ENCODE measurements around the gene RABGAP1L. TPM values are rescaled to one million over a fixed set of nuclear protein-coding genes. Genes with fewer than 3 reads are reported as not detected.
"Not testable (repeated sequence)": the region's sequence is repeated elsewhere in the genome, so short reads cannot be mapped to it uniquely, and the experiment has no call there.

Gene RABGAP1L
- total RNA-seq, 4 donors from 2014 or later: 31.2 to 115 (median 62.5) TPM

DNA sequence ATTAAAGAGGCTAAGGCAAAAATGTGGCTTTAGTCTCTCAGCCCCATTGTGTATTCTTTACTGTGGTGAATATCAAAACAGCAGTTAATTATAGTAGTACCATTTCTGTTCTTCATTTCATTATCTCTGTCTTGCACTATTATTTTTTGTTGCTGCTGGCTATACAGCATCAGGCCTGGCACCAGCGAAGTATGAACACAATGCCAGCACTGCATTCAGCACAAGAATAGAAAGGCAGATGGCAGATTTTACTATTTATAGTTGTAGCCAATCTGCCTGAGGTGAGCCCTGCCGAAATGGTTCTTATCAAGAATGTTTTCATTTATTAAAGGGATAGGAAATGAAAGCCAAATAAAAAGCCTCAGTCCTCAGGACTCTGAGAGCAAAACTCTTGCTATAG lies 360.5 kb downstream of the RABGAP1L start:
- no peaks in the 10 kb centered on the region for H3K27me3 ChIP-seq
- H3K9me3 ChIP-seq: peaks cover 0 to 7% (median 0%) of the 10 kb centered on the region in 3 donors
- no peak for ATAC-seq
- H3K4me1 ChIP-seq: peaks cover 0 to 11% (median 0%) of the 10 kb centered on the region in 3 donors
- WGBS, 2 donors (ENCODE audit: low coverage in 1 of 2): 5 to 19% methylated on average over 2 of the region's 2 CpGs
- H3K4me3 ChIP-seq: no peak overlapping the region
- TF ChIP-seq POLR2AphosphoS5 (IDR thresholded peaks at IDR 0.05) (no peak), EP300 (IDR thresholded peaks at IDR 0.05) (no peak), POLR2A (IDR thresholded peaks at IDR 0.05) (no peak)
- TF ChIP-seq, protein P1, sequence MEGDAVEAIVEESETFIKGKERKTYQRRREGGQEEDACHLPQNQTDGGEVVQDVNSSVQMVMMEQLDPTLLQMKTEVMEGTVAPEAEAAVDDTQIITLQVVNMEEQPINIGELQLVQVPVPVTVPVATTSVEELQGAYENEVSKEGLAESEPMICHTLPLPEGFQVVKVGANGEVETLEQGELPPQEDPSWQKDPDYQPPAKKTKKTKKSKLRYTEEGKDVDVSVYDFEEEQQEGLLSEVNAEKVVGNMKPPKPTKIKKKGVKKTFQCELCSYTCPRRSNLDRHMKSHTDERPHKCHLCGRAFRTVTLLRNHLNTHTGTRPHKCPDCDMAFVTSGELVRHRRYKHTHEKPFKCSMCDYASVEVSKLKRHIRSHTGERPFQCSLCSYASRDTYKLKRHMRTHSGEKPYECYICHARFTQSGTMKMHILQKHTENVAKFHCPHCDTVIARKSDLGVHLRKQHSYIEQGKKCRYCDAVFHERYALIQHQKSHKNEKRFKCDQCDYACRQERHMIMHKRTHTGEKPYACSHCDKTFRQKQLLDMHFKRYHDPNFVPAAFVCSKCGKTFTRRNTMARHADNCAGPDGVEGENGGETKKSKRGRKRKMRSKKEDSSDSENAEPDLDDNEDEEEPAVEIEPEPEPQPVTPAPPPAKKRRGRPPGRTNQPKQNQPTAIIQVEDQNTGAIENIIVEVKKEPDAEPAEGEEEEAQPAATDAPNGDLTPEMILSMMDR (IDR thresholded peaks at IDR 0.05): no peak
- H3K36me3 ChIP-seq: no peaks in the 10 kb centered on the region
- H3K27ac ChIP-seq: no peak overlapping the region

DNA sequence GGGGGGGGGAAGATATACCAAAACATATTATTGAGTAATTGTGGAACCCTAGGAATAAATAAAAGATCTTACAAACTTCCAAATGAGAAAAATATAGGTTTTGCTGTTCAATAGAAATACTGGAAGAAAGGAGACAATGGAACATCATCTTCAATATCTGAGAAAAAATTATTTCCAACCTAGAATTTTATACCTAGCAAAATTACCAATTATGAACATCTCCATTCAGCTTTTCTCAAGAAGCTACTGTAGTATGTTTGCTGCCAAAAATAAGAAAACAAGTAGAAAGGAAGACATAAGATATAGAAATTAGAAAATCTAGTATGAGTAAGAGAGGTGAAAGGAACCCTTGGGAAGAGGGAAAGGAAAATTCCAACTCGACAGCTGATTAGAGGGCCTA lies 372.4 kb downstream of the RABGAP1L start:
- Histone ChIP-seq H3K27ac (no peak overlapping the region), H3K9me3 (peaks cover 0 to 14% (median 0%) of the 10 kb centered on the region in 3 donors), H3K4me1 (no peaks in the 10 kb centered on the region), H3K27me3 (no peaks in the 10 kb centered on the region), H3K36me3 (no peaks in the 10 kb centered on the region), H3K4me3 (no peak overlapping the region)
- TF ChIP-seq, protein P1 (IDR thresholded peaks at IDR 0.05): no peak
- TF ChIP-seq POLR2AphosphoS5 (IDR thresholded peaks at IDR 0.05) (no peak), EP300 (IDR thresholded peaks at IDR 0.05) (no peak), POLR2A (IDR thresholded peaks at IDR 0.05) (no peak)
- WGBS, 2 donors (ENCODE audit: low coverage in 1 of 2): 100% methylated on average over 1 of the region's 1 CpG
- no peak for ATAC-seq

DNA sequence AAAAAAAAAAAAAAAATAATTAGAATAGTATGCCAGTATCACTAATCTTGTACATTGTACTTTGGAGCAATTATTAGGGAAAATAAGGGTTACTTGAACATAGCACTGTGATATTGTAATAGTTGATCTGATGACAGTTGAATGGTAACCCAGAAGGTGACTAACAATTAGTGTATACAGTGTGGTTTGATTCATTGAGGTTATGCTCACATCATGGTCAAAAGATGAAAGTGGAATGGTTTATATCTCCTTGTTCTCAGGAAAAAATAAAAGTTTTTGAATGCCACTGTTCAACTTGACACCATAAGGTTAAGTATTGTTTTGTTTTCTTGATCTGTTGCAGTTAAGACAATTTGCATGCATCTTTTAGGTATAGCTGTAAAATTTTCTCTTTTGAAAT lies 375.5 kb downstream of the RABGAP1L start:
- Histone ChIP-seq H3K27ac (no peak overlapping the region), H3K9me3 (peaks cover 0 to 14% (median 0%) of the 10 kb centered on the region in 3 donors), H3K4me1 (no peaks in the 10 kb centered on the region), H3K4me3 (no peak overlapping the region), H3K27me3 (no peaks in the 10 kb centered on the region), H3K36me3 (no peaks in the 10 kb centered on the region)
- no peak for ATAC-seq
- TF ChIP-seq EP300 (IDR thresholded peaks at IDR 0.05) (no peak), POLR2A (IDR thresholded peaks at IDR 0.05) (no peak), POLR2AphosphoS5 (IDR thresholded peaks at IDR 0.05) (no peak)
- TF ChIP-seq, protein P1 (IDR thresholded peaks at IDR 0.05): no peak

DNA sequence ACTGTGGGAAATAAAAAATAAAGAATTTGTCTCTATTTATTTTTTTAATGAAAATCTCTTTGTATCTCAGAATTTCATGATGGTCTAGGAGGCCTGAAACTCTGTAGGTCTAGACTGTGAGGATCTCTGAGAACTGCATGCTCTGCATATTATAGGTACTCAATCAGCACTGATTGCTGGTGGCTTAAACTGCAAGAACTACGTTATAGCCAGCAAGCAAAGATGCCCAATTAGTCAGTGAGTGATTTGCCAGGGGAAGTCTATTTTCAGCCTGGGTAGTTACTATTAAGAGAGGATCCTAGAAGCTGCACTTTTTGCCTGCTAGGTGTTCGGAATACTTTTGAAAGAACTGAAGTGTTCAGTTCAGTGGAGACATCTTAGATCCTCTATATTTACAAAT lies 375.9 kb downstream of the RABGAP1L start:
- no peak for TF ChIP-seq POLR2AphosphoS5 (IDR thresholded peaks at IDR 0.05)
- TF ChIP-seq POLR2A (IDR thresholded peaks at IDR 0.05): no peak
- TF ChIP-seq, protein P1 (IDR thresholded peaks at IDR 0.05): no peak
- TF ChIP-seq EP300 (IDR thresholded peaks at IDR 0.05): no peak
- Histone ChIP-seq H3K27ac (no peak overlapping the region), H3K36me3 (no peaks in the 10 kb centered on the region), H3K4me3 (no peak overlapping the region), H3K27me3 (no peaks in the 10 kb centered on the region), H3K9me3 (peaks cover 0 to 14% (median 0%) of the 10 kb centered on the region in 3 donors), H3K4me1 (no peaks in the 10 kb centered on the region)
- no peak for ATAC-seq
- 72 to 80% methylated on average over 2 of the region's 2 CpGs for WGBS, 2 donors (ENCODE audit: low coverage in 1 of 2)

DNA sequence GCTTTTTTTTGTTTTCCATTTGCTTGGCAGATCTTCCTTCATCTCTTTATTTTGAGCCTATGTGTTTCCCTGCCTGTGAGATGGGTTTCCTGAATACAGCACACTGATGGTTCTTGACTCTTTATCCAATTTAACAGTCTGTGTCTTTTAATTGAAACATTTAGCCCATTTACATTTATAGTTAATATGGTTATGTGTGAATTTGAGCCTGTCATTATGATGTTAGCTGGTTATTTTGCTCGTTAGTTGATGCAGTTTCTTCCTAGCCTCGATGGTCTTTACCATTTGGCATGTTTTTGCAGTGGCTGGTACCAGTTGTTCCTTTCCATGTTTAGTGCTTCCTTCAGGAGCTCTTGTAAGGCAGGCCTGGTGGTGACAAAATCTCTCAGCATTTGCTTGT lies 384.1 kb downstream of the RABGAP1L start:
- Histone ChIP-seq H3K36me3 (peaks cover 0 to 12% of the 10 kb centered on the region in 2 donors), H3K9me3 (peaks cover 0 to 27% (median 0%) of the 10 kb centered on the region in 3 donors)
- H3K4me1 ChIP-seq, H3K27me3 ChIP-seq, H3K4me3 ChIP-seq, H3K27ac ChIP-seq, ATAC-seq: not testable (repeated sequence)
- WGBS, 2 donors (ENCODE audit: low coverage in 1 of 2): 89 to 90% methylated on average over 1 to 2 of the region's 2 CpGs

All from gastroesophageal sphincter (tissue), 4 donors.